GM21723 (cell line): Measurements from ENCODE around the gene NCOR2.

ENCODE experiments used
- ATAC-seq: cut with Tn5 transposase; IDR thresholded peaks from one replicate; pipeline ENCODE4 v1.9.1; 2021; ENCODE audit warnings: mild to moderate bottlenecking, moderate library complexity; ENCODE audit not compliant: unreplicated experiment

The NCOR2 gene

DNA sequence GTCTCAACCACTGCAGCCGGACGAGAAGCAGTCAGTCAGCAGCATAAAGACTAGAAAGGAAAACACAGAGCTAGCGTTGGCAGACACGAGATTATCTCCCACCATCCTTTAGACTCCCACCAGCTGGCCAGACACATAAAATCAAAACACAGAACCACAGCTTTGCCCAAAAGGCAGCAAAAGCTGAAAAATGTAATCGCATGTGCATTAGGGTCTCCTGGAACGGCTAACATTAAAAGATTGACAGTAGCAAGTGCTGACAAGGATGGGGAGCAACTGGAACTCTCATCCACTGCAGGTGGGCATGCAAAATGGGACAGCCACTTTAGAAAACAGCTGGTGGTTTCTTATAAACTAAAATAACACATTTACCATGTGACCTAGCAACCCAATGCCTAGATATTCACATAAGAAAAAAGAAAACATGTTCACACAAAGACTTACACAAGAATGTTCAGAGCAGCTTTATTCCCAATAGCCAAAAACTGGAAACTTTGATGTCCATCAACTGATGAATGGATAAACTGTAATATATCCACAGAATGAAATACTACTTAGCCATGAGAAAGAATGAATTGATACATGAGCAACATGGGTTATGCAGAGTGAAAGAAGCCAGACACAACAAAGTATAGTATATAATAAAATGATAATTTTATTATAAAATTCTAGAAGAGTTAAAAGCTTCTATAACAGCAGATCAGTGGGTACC is 37.7 kb downstream of the NCOR2 start:
- ATAC-seq = no peak

DNA sequence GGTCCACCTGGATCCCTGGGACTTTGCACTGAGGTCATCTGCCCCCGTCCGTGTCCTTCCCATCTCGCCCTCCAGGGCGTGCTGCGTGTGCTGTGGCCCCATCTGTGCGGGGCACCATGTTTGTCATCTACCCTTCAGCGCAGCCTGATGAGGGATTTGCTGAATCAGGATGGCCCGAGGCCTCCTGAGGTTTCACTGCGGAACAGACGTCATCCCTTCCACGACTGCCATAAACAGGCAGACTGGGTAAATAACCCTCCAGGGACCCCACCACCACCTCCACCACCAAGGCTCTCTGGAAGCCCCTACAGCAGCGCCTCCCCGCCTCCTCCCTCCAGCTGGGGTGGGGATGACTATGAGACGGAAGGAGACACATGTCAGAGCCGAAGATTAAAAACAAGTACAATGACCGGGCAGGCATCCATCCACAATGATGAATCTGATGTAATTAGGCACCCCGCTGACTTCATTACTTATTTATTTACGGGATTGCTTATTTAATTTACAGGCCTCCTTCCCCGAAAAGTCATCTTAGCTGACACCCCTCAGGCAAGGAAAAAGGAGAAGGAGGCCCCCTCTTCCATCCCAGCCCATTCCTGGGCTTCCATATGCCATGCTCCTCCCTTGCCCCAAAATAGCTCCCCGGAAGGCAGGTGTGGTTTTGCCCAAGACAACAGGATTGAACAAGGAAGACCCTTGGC is 39.4 kb downstream of the NCOR2 start:
- no peak for ATAC-seq

DNA sequence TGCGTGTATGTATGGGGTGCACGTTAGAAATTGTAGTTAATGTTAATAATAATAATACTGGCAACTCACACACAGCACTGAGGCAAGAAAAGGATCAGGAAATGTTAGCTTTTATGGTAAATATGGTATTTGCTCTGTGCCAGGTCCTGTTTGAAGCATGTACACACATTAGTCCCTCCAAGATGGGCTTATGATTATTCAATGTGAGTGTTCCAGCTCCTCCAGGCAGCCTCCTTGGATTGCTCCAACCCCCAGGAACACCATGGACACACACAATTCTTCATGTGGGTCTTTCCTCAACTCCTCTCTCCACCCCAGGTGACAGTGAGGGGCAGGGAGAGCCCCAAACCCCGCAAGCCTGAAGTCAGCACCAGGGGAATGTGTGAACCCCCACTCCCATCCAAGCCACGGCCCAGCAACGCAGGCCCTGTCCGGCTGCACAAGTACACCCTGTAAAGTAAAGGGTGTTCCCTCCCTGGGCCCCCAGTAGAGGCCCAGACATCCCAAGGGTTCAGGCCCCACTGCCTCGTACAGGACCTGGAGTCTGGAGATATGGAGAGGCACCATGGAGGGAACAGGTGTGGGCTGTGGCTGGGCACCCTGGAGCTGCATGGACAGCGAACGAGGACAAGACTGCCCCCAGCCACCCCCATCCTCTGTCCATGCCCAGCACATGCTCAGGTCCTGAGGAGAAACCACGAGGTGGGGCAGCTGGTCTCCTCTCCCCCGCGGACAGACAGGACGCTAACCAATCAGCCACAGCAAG is 41.3 kb downstream of the NCOR2 start:
- ATAC-seq = no peak

DNA sequence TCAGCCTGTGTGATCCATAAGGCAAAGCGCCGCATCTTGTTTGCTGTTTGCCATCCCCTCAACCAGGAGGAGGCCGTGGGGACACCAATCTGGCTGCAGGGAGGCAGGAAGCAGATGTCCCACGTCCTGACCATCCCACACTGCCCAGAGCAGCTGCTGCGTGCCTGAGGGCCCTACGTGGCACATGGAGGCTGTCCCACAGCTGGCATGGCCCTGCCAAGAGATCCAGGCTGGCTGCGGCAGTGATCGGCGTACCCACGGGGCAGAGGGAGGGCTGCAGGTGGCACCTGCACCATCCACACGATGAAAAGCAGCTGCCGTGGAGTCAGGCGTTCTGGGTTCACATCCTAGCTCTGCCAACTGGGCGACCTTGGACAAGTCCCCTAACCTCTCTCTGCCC is 42.0 kb downstream of the NCOR2 start:
- no peak for ATAC-seq

DNA sequence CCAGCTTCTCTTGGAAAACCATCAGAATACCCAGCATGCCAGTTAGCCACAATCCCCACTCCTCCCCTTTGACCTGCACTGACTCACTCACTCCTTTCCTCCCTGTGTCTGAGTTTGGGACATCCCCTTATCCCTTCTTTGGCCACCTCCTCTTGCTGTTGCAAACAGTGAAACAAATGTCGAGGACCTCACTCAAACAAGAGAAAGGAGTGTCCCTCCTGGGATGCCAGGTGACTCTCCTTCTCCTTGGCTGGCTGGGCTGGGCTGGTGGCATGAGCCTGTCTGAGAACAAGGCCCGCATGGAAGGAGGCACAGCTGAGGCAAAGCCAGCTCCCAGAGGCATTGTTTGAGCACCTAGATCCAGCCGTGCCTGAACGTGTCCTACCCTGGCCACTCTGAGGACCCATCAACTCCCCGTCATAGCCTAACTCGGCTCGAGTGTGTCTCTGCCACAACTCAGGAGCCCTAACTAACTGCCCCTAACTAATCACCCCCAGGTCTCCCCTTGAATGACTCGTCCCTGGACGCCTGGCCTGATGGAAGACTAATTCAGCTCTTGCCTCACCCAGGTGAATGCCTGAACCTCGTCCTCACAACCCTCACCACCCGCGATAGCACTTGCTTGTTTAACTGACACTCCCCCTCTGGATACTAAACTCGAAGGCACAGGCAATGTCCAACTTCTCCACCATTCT is 43.0 kb downstream of the NCOR2 start:
- ATAC-seq = no peak

DNA sequence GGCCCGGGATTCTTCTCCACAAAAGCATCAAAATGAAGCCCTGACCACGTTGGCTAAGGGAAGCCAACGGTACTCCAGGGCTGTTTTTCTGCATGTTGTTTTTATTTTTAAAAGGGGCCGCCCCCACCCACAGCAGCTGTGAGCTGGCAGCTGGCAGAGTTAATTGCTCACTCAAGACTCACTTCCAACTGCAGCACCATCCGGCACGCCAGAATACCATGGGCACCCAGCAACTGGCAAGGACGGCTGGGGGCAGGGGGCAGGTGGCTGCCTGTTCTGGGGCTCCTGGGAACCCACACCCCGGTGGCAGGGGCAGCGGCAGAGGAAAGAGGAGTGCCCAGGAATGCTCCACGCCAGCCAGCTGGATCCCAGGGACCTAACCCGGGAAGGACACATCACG is 44.3 kb downstream of the NCOR2 start:
- no peak for ATAC-seq

DNA sequence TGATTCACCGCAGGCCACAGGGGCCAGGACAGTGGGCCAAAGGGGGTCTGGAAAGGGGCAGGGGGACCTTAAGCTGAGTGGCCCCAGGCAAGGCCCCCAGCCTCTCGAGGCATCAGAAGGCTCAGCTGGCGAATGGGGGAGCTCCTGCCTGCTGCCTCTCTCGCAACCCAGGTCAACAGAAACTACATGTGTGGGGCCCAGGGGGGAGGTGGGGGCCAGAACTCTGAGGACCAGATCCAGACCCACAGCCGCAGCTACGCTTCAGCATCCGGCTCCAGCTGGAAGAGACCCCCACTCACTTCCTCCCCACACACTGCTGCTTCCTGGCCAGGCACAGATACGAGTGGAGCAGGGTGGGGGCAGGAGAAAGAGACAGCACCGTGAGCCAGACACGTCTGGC is 46.5 kb downstream of the NCOR2 start:
- ATAC-seq = no peak

DNA sequence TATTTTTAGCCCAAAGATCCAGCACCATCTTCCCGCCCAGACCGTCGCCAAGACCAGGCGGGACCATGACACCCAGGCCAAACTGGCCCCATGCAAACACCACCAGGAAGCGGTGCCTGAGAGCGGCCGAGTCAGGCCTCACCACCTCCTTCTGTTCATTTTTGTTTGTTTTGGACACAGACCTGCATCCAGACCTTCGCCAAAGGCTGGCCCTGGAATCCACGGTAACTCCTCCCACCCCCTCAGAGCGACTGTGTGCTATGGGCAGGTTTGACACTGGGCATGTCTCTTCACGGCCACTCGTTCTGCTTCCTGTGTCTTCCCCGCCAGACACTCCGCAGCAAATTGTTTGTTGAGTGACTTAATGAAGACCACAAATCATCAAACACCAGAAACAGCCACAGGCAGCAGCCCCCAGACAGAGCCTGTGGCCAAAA is 47.1 kb downstream of the NCOR2 start:
- ATAC-seq = no peak

DNA sequence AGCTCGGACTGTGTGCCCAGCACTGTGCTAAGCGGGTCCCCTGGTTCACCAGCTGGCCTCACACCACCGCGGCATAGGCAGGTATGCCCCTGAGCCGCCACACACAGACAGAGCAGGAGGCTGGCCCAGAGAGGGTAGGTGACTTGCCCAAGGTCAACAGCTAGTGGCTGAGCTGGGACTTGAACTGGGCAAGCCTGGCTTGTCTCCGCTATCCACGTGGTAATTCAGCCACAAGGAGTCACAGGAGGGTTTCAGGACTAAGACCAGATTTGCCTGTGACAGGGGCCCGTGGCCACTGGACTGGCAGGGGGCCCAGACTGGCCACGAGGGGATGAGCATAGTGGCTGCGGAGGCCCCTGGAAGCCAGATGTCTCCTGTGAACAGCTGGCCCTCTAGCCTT is 47.7 kb downstream of the NCOR2 start:
- ATAC-seq = no peak

DNA sequence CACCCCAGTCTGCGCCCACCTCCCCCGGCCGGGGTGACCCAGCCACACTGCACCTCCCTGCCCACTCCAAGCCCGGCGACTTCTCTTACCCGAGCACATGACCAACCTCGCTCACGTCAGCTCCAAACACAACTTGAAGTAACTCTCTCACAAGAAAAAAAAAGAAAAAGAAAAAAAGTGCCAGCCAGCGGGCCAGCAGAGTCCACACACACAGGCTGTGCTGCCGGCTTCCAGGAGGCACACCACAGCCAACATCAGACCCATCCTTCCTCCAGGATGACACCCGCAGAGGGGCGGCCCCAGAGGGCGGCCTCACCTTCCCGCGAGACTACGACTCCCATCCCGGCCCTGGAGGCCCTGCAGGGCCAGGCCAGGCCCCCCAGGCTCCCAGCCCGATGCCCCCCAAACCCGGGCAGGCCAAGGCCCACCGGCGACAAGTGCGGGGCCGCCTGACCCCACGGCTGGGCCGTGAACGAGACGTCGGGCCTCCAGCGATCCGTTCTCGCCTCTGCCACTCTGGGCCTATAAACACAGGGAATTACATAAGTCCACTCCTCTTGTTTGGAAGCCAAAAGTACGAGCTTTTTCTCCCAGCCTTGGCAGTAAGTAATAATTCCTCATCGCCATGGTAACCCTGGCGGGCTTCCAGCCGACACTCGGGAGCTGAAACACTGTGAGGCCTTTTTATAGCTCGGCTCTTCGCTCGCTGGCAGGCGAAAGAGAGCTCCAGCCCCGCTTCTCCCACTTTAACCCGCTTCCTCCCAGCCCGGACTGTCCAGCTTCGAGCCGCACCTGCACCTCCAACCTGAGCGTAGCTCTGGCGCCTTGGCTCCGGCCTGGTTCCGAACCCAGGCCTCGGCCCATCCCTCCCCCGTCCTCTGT is 49.1 kb downstream of the NCOR2 start:
- no peak for ATAC-seq
